Measurements from ENCODE around the gene POFUT2.

POFUT2 gene

GRCh38 chr21:45281411-45282282, 6.0 kb downstream of the POFUT2 start:
- Histone ChIP-seq H3K18ac (ENCODE audit: low read length) (no peak overlapping the region), H4K8ac (ENCODE audit: low read depth, low read length) (no peak overlapping the region), H2BK15ac (replicated peaks; ENCODE audit: low read depth) (no peak overlapping the region), H3K4ac (ENCODE audit: low read depth, low read length) (no peak overlapping the region), H3K4me1 (ENCODE audit: control insufficient read depth, low read depth, low read length) (no peaks in the 10 kb centered on the region), H3K9ac (ENCODE audit: low read length) (no peak overlapping the region), H3K4me3 (ENCODE audit: low read length) (no peak overlapping the region), H2BK5ac (ENCODE audit: low read length) (no peak overlapping the region), H3K56ac (ENCODE audit: low read length) (no peak overlapping the region), H2BK120ac (ENCODE audit: low read depth, low read length) (no peak overlapping the region), H3K23ac (ENCODE audit: low read length) (no peak overlapping the region), H3K27ac (ENCODE audit: low read depth, low read length) (no peak overlapping the region), H3K79me2 (ENCODE audit: control insufficient read depth, insufficient read depth, low read length) (peaks cover 3% of the 10 kb centered on the region), H3K4me2 (ENCODE audit: low read length) (no peak overlapping the region), H2AK5ac (ENCODE audit: low read length) (no peak overlapping the region), H3K36me3 (ENCODE audit: control insufficient read depth, insufficient read depth, low read length) (peaks cover 13% of the 10 kb centered on the region), H3K79me1 (ENCODE audit: low read length) (peaks cover 14% of the 10 kb centered on the region), H3K27me3 (ENCODE audit: insufficient read depth, low read length, poor library complexity) (no peaks in the 10 kb centered on the region), H4K5ac (ENCODE audit: low read length) (no peak overlapping the region)
- no CpG with 5 or more reads among the region's 32 CpGs for WGBS (ENCODE audit: extremely low coverage, insufficient coverage, low lambda C conversion rate)
- no peak for DNase-seq

GRCh38 chr21:45280969-45281368, 6.7 kb downstream of the POFUT2 start:
- H3K36me3 ChIP-seq (ENCODE audit: control insufficient read depth, insufficient read depth, low read length) = peaks cover 13% of the 10 kb centered on the region
- H2BK5ac ChIP-seq (ENCODE audit: low read length) = no peak overlapping the region

GRCh38 chr21:45280178-45280821, 7.4 kb downstream of the POFUT2 start:
- H2BK5ac ChIP-seq (ENCODE audit: low read length) = no peak overlapping the region
- no peak overlapping the region for H4K8ac ChIP-seq (ENCODE audit: low read depth, low read length)
- no peak for DNase-seq
- H3K18ac ChIP-seq (ENCODE audit: low read length) = no peak overlapping the region
- no peak overlapping the region for H2BK15ac ChIP-seq (replicated peaks; ENCODE audit: low read depth)
- H3K4me1 ChIP-seq (ENCODE audit: control insufficient read depth, low read depth, low read length) = no peaks in the 10 kb centered on the region
- no peak overlapping the region for H3K4me3 ChIP-seq (ENCODE audit: low read length)
- no peak overlapping the region for H3K27ac ChIP-seq (ENCODE audit: low read depth, low read length)
- H3K27me3 ChIP-seq (ENCODE audit: insufficient read depth, low read length, poor library complexity) = no peaks in the 10 kb centered on the region
- H3K4me2 ChIP-seq (ENCODE audit: low read length) = no peak overlapping the region
- WGBS (ENCODE audit: extremely low coverage, insufficient coverage, low lambda C conversion rate) = no CpG with 5 or more reads among the region's 28 CpGs
- H3K36me3 ChIP-seq (ENCODE audit: control insufficient read depth, insufficient read depth, low read length) = peaks cover 13% of the 10 kb centered on the region
- peaks cover 6% of the 10 kb centered on the region for H3K79me1 ChIP-seq (ENCODE audit: low read length)
- no peaks in the 10 kb centered on the region for H3K79me2 ChIP-seq (ENCODE audit: control insufficient read depth, insufficient read depth, low read length)
- no peak overlapping the region for H3K9ac ChIP-seq (ENCODE audit: low read length)
- H3K4ac ChIP-seq (ENCODE audit: low read depth, low read length) = no peak overlapping the region
- no peak overlapping the region for H4K5ac ChIP-seq (ENCODE audit: low read length)
- H3K23ac ChIP-seq (ENCODE audit: low read length) = no peak overlapping the region
- H2AK5ac ChIP-seq (ENCODE audit: low read length) = no peak overlapping the region
- no peak overlapping the region for H2BK120ac ChIP-seq (ENCODE audit: low read depth, low read length)
- H3K56ac ChIP-seq (ENCODE audit: low read length) = no peak overlapping the region

More at GRCh38 chr21:45280969-45281368, 6.7 kb downstream of the POFUT2 start:
- H3K18ac ChIP-seq (ENCODE audit: low read length) = no peak overlapping the region
- H3K27ac ChIP-seq (ENCODE audit: low read depth, low read length) = no peak overlapping the region
- no CpG with 5 or more reads among the region's 9 CpGs for WGBS (ENCODE audit: extremely low coverage, insufficient coverage, low lambda C conversion rate)
- no peak overlapping the region for H2BK15ac ChIP-seq (replicated peaks; ENCODE audit: low read depth)
- H3K4me3 ChIP-seq (ENCODE audit: low read length) = no peak overlapping the region
- no peak overlapping the region for H3K4ac ChIP-seq (ENCODE audit: low read depth, low read length)
- H3K9ac ChIP-seq (ENCODE audit: low read length) = no peak overlapping the region
- no peaks in the 10 kb centered on the region for H3K27me3 ChIP-seq (ENCODE audit: insufficient read depth, low read length, poor library complexity)
- H4K8ac ChIP-seq (ENCODE audit: low read depth, low read length) = no peak overlapping the region
- H3K4me2 ChIP-seq (ENCODE audit: low read length) = no peak overlapping the region
- H2AK5ac ChIP-seq (ENCODE audit: low read length) = no peak overlapping the region
- H2BK120ac ChIP-seq (ENCODE audit: low read depth, low read length) = no peak overlapping the region
- no peak for DNase-seq
- H3K4me1 ChIP-seq (ENCODE audit: control insufficient read depth, low read depth, low read length) = no peaks in the 10 kb centered on the region
- peaks cover 9% of the 10 kb centered on the region for H3K79me1 ChIP-seq (ENCODE audit: low read length)
- no peak overlapping the region for H4K5ac ChIP-seq (ENCODE audit: low read length)
- H3K79me2 ChIP-seq (ENCODE audit: control insufficient read depth, insufficient read depth, low read length) = no peaks in the 10 kb centered on the region
- H3K23ac ChIP-seq (ENCODE audit: low read length) = no peak overlapping the region
- H3K56ac ChIP-seq (ENCODE audit: low read length) = no peak overlapping the region

- H3K27me3 ChIP-seq (ENCODE audit: insufficient read depth, low read length, poor library complexity) = no peaks in the 10 kb centered on the region
- WGBS (ENCODE audit: extremely low coverage, insufficient coverage, low lambda C conversion rate) = no CpG with 5 or more reads among the region's 25 CpGs
- no peaks in the 10 kb centered on the region for H3K79me2 ChIP-seq (ENCODE audit: control insufficient read depth, insufficient read depth, low read length)
- no peak overlapping the region for H3K9ac ChIP-seq (ENCODE audit: low read length)
- H3K36me3 ChIP-seq (ENCODE audit: control insufficient read depth, insufficient read depth, low read length) = peaks cover 8% of the 10 kb centered on the region
- H2BK15ac ChIP-seq (replicated peaks; ENCODE audit: low read depth) = no peak overlapping the region
- no peak overlapping the region for H4K5ac ChIP-seq (ENCODE audit: low read length)
- no peak overlapping the region for H4K8ac ChIP-seq (ENCODE audit: low read depth, low read length)
- H2AK5ac ChIP-seq (ENCODE audit: low read length) = no peak overlapping the region
- H3K4ac ChIP-seq (ENCODE audit: low read depth, low read length) = no peak overlapping the region
- peaks cover 4% of the 10 kb centered on the region for H3K79me1 ChIP-seq (ENCODE audit: low read length)
- no peak overlapping the region for H2BK120ac ChIP-seq (ENCODE audit: low read depth, low read length)
- no peak overlapping the region for H3K56ac ChIP-seq (ENCODE audit: low read length)
- no peaks in the 10 kb centered on the region for H3K4me1 ChIP-seq (ENCODE audit: control insufficient read depth, low read depth, low read length)
- DNase-seq = no peak
- H3K4me2 ChIP-seq (ENCODE audit: low read length) = no peak overlapping the region
- H3K27ac ChIP-seq (ENCODE audit: low read depth, low read length) = no peak overlapping the region
- H3K4me3 ChIP-seq (ENCODE audit: low read length) = no peak overlapping the region
- H3K23ac ChIP-seq (ENCODE audit: low read length) = no peak overlapping the region
- no peak overlapping the region for H3K18ac ChIP-seq (ENCODE audit: low read length)
- no peak overlapping the region for H2BK5ac ChIP-seq (ENCODE audit: low read length)
Measured at GRCh38 chr21:45279446-45280177, 8.1 kb downstream of the POFUT2 start.

GRCh38 chr21:45278156-45278911, 9.4 kb downstream of the POFUT2 start:
- H2BK5ac ChIP-seq (ENCODE audit: low read length) = no peak overlapping the region
- no peak overlapping the region for H3K27ac ChIP-seq (ENCODE audit: low read depth, low read length)
- H3K79me1 ChIP-seq (ENCODE audit: low read length) = no peaks in the 10 kb centered on the region
- peaks cover 4% of the 10 kb centered on the region for H3K36me3 ChIP-seq (ENCODE audit: control insufficient read depth, insufficient read depth, low read length)
- H3K9ac ChIP-seq (ENCODE audit: low read length) = no peak overlapping the region
- H2BK120ac ChIP-seq (ENCODE audit: low read depth, low read length) = no peak overlapping the region
- H3K4ac ChIP-seq (ENCODE audit: low read depth, low read length) = no peak overlapping the region
- H3K27me3 ChIP-seq (ENCODE audit: insufficient read depth, low read length, poor library complexity) = no peaks in the 10 kb centered on the region
- H3K18ac ChIP-seq (ENCODE audit: low read length) = no peak overlapping the region
- H3K23ac ChIP-seq (ENCODE audit: low read length) = no peak overlapping the region
- H4K8ac ChIP-seq (ENCODE audit: low read depth, low read length) = no peak overlapping the region
- WGBS (ENCODE audit: extremely low coverage, insufficient coverage, low lambda C conversion rate) = no CpG with 5 or more reads among the region's 27 CpGs
- no peaks in the 10 kb centered on the region for H3K79me2 ChIP-seq (ENCODE audit: control insufficient read depth, insufficient read depth, low read length)
- H2BK15ac ChIP-seq (replicated peaks; ENCODE audit: low read depth) = no peak overlapping the region
- H3K4me3 ChIP-seq (ENCODE audit: low read length) = no peak overlapping the region
- no peaks in the 10 kb centered on the region for H3K4me1 ChIP-seq (ENCODE audit: control insufficient read depth, low read depth, low read length)
- H4K5ac ChIP-seq (ENCODE audit: low read length) = no peak overlapping the region
- no peak overlapping the region for H2AK5ac ChIP-seq (ENCODE audit: low read length)
- no peak overlapping the region for H3K4me2 ChIP-seq (ENCODE audit: low read length)
- H3K56ac ChIP-seq (ENCODE audit: low read length) = no peak overlapping the region
- DNase-seq = no peak

Measured in mesendoderm (in vitro differentiated cells).